Mesendoderm (in vitro differentiated cells): ENCODE data around the gene RAD23A.

Experiments used
- DNase-seq: peaks from one replicate; pipeline ENCODE4 v3.0.0; 2013
- H2AK5ac ChIP-seq: 2 replicates; pipeline ENCODE4 v1.6.1; 2013; ENCODE audit warnings: low read length, inconsistent platforms
- H2BK120ac ChIP-seq: 2 replicates; pipeline ENCODE4 v1.6.1; 2013; ENCODE audit warnings: low read depth, mild to moderate bottlenecking, low read length, moderate library complexity, mixed read lengths
- H2BK15ac ChIP-seq: replicated peaks from 2 replicates; pipeline ENCODE4 v1.6.1; 2013; ENCODE audit warnings: low read depth, mild to moderate bottlenecking, moderate library complexity
- H2BK5ac ChIP-seq: 2 replicates; pipeline ENCODE4 v1.6.1; 2013; ENCODE audit warnings: low read length, inconsistent platforms
- H3K18ac ChIP-seq: 2 replicates; pipeline ENCODE4 v1.6.1; 2013; ENCODE audit warnings: mild to moderate bottlenecking, low read length, mixed read lengths
- H3K23ac ChIP-seq: one replicate; pipeline ENCODE4 v1.6.1; 2013; ENCODE audit warnings: low read length
- H3K27ac ChIP-seq: 2 replicates; pipeline ENCODE4 v1.5.1; 2013; ENCODE audit warnings: low read depth, mild to moderate bottlenecking, inconsistent platforms, low read length, moderate library complexity
- H3K27me3 ChIP-seq: 2 replicates; pipeline ENCODE4 v1.6.1; 2013; ENCODE audit warnings: low read length, control low read depth, mild to moderate bottlenecking, inconsistent platforms; ENCODE audit not compliant: insufficient read depth, poor library complexity
- H3K36me3 ChIP-seq: 2 replicates; pipeline ENCODE4 v1.6.1; 2013; ENCODE audit warnings: low read length, inconsistent platforms; ENCODE audit not compliant: control insufficient read depth, insufficient read depth
- H3K4ac ChIP-seq: one replicate; pipeline ENCODE4 v1.6.1; 2013; ENCODE audit warnings: low read depth, mild to moderate bottlenecking, low read length, moderate library complexity
- H3K4me1 ChIP-seq: 2 replicates; pipeline ENCODE4 v1.6.1; 2013; ENCODE audit warnings: low read depth, low read length, inconsistent platforms; ENCODE audit not compliant: control insufficient read depth
- H3K4me2 ChIP-seq: 2 replicates; pipeline ENCODE4 v1.6.1; 2013; ENCODE audit warnings: low read length
- H3K4me3 ChIP-seq: 2 replicates; pipeline ENCODE4 v1.5.1; 2013; ENCODE audit warnings: mild to moderate bottlenecking, low read length
- H3K56ac ChIP-seq: one replicate; pipeline ENCODE4 v1.6.1; 2013; ENCODE audit warnings: low read length
- H3K79me1 ChIP-seq: 2 replicates; pipeline ENCODE4 v1.6.1; 2013; ENCODE audit warnings: low read length, inconsistent platforms
- H3K79me2 ChIP-seq: 2 replicates; pipeline ENCODE4 v1.6.1; 2013; ENCODE audit warnings: mild to moderate bottlenecking, low read length; ENCODE audit not compliant: control insufficient read depth, insufficient read depth
- H3K9ac ChIP-seq: 2 replicates; pipeline ENCODE4 v1.6.1; 2013; ENCODE audit warnings: low read length, inconsistent platforms
- H4K5ac ChIP-seq: one replicate; pipeline ENCODE4 v1.6.1; 2013; ENCODE audit warnings: low read length
- H4K8ac ChIP-seq: one replicate; pipeline ENCODE4 v1.6.1; 2013; ENCODE audit warnings: low read depth, mild to moderate bottlenecking, control low read depth, low read length, moderate library complexity
- WGBS: extraction: QIAGEN DNeasy Blood & Tissue Kit; methylation state at CpG from one replicate; pipeline ENCODE4 v1.1.7; 2013; ENCODE audit warnings: low lambda C conversion rate, missing lambda C conversion rate; ENCODE audit not compliant: insufficient coverage; ENCODE audit errors: extremely low coverage; 5-methylcytosine and 5-hydroxymethylcytosine counted together

RAD23A gene

GRCh38 chr19:12983091-12983490, 37.4 kb downstream of the RAD23A start:
- Histone ChIP-seq H3K79me2 (no peaks in the 10 kb centered on the region), H4K5ac (no peak overlapping the region), H3K4me1 (no peaks in the 10 kb centered on the region), H3K56ac (no peak overlapping the region), H3K23ac (no peak overlapping the region), H3K4me2 (no peak overlapping the region), H3K27me3 (peaks cover 2% of the 10 kb centered on the region), H3K9ac (no peak overlapping the region), H3K36me3 (no peaks in the 10 kb centered on the region), H3K27ac (no peak overlapping the region), H2AK5ac (no peak overlapping the region), H3K79me1 (no peaks in the 10 kb centered on the region), H2BK15ac (no peak overlapping the region), H2BK5ac (no peak overlapping the region), H3K4ac (no peak overlapping the region), H3K18ac (no peak overlapping the region), H3K4me3 (no peak overlapping the region), H4K8ac (no peak overlapping the region), H2BK120ac (no peak overlapping the region)
- no peak for DNase-seq
- WGBS: no CpG with 5 or more reads among the region's 10 CpGs

- Histone ChIP-seq H4K8ac (no peak overlapping the region), H3K27me3 (peaks cover 2% of the 10 kb centered on the region), H3K4me1 (no peaks in the 10 kb centered on the region), H3K18ac (no peak overlapping the region), H3K79me2 (no peaks in the 10 kb centered on the region), H3K36me3 (no peaks in the 10 kb centered on the region), H2AK5ac (no peak overlapping the region), H3K27ac (no peak overlapping the region), H2BK15ac (no peak overlapping the region), H2BK120ac (no peak overlapping the region), H3K56ac (no peak overlapping the region), H3K4ac (no peak overlapping the region), H3K4me2 (no peak overlapping the region), H2BK5ac (no peak overlapping the region), H3K23ac (no peak overlapping the region), H4K5ac (no peak overlapping the region), H3K4me3 (no peak overlapping the region), H3K79me1 (no peaks in the 10 kb centered on the region), H3K9ac (no peak overlapping the region)
- 100% methylated on average over 2 of the region's 51 CpGs for WGBS
- DNase-seq: peak; percentile 80
Observed at GRCh38 chr19:12983542-12984142, 38.0 kb downstream of the RAD23A start.

- peaks cover 2% of the 10 kb centered on the region for H3K27me3 ChIP-seq
- no peak overlapping the region for H3K4me3 ChIP-seq
- no peak overlapping the region for H3K18ac ChIP-seq
- H3K79me1 ChIP-seq: no peaks in the 10 kb centered on the region
- no peak overlapping the region for H2AK5ac ChIP-seq
- no CpG with 5 or more reads among the region's 3 CpGs for WGBS
- no peak overlapping the region for H3K23ac ChIP-seq
- H2BK5ac ChIP-seq: no peak overlapping the region
- no peak overlapping the region for H4K8ac ChIP-seq
- no peak overlapping the region for H4K5ac ChIP-seq
- no peak overlapping the region for H3K4ac ChIP-seq
- no peak for DNase-seq
- no peaks in the 10 kb centered on the region for H3K4me1 ChIP-seq
- no peak overlapping the region for H2BK15ac ChIP-seq
- no peak overlapping the region for H3K4me2 ChIP-seq
- H3K9ac ChIP-seq: no peak overlapping the region
- no peak overlapping the region for H3K27ac ChIP-seq
- no peak overlapping the region for H3K56ac ChIP-seq
- H3K79me2 ChIP-seq: no peaks in the 10 kb centered on the region
- no peaks in the 10 kb centered on the region for H3K36me3 ChIP-seq
- H2BK120ac ChIP-seq: no peak overlapping the region
Observed at GRCh38 chr19:12984143-12984627, 38.5 kb downstream of the RAD23A start.

- H3K36me3 ChIP-seq: no peaks in the 10 kb centered on the region
- no peak overlapping the region for H3K4ac ChIP-seq
- H3K4me3 ChIP-seq: no peak overlapping the region
- no peaks in the 10 kb centered on the region for H3K79me2 ChIP-seq
- WGBS: no CpG with 5 or more reads among the region's 10 CpGs
- H3K9ac ChIP-seq: no peak overlapping the region
- no peaks in the 10 kb centered on the region for H3K79me1 ChIP-seq
- no peak overlapping the region for H4K8ac ChIP-seq
- no peak overlapping the region for H4K5ac ChIP-seq
- H3K27me3 ChIP-seq: peaks cover 2% of the 10 kb centered on the region
- no peak overlapping the region for H3K4me2 ChIP-seq
- no peak overlapping the region for H3K23ac ChIP-seq
- no peak overlapping the region for H2AK5ac ChIP-seq
- DNase-seq: no peak
- no peak overlapping the region for H2BK5ac ChIP-seq
- H2BK15ac ChIP-seq: no peak overlapping the region
- H2BK120ac ChIP-seq: no peak overlapping the region
- H3K4me1 ChIP-seq: no peaks in the 10 kb centered on the region
- no peak overlapping the region for H3K56ac ChIP-seq
- H3K18ac ChIP-seq: no peak overlapping the region
- no peak overlapping the region for H3K27ac ChIP-seq
Observed at GRCh38 chr19:12984683-12985048, 39.0 kb downstream of the RAD23A start.

GRCh38 chr19:12985049-12985776, 39.6 kb downstream of the RAD23A start:
- Histone ChIP-seq H3K56ac (no peak overlapping the region), H3K27me3 (peaks cover 2% of the 10 kb centered on the region), H3K79me2 (no peaks in the 10 kb centered on the region), H3K4me1 (no peaks in the 10 kb centered on the region), H3K27ac (no peak overlapping the region), H3K4me3 (no peak overlapping the region), H3K9ac (no peak overlapping the region), H3K4me2 (no peak overlapping the region), H3K4ac (no peak overlapping the region), H3K18ac (no peak overlapping the region), H3K79me1 (no peaks in the 10 kb centered on the region), H3K36me3 (no peaks in the 10 kb centered on the region), H3K23ac (no peak overlapping the region), H4K5ac (no peak overlapping the region), H2AK5ac (no peak overlapping the region), H4K8ac (no peak overlapping the region), H2BK120ac (no peak overlapping the region), H2BK5ac (no peak overlapping the region), H2BK15ac (no peak overlapping the region)
- DNase-seq: no peak
- WGBS: no CpG with 5 or more reads among the region's 16 CpGs
